ENCODE data around the gene SCG5. TPM values are rescaled to one million over a fixed set of nuclear protein-coding genes. Genes with fewer than 3 reads are reported as not detected.

Gene SCG5
- polyA plus RNA-seq, 1 donor (not counting 4 experiments of a cell fraction or from before 2014, with no cell fraction given): 15.8 TPM

GRCh38 chr15:32671339-32672325 lies 30.1 kb downstream of the SCG5 start:
- no peaks in the 10 kb centered on the region for H3K9me1 ChIP-seq (ENCODE audit: control insufficient read depth, extremely low read depth, insufficient read depth, low read length)
- H3K27me3 ChIP-seq (ENCODE audit: control insufficient read depth, extremely low read depth, insufficient read depth, low read length): no peaks in the 10 kb centered on the region
- H3K27ac ChIP-seq (ENCODE audit: control insufficient read depth, insufficient read depth, low read length): no peak overlapping the region
- no peaks in the 10 kb centered on the region for H4K20me1 ChIP-seq (ENCODE audit: control insufficient read depth, extremely low read depth, insufficient read depth, low read length)
- no peak overlapping the region for H3K9ac ChIP-seq (ENCODE audit: control insufficient read depth, extremely low read depth, insufficient read depth, low read length)
- H3K4me1 ChIP-seq (ENCODE audit: control insufficient read depth, extremely low read depth, insufficient read depth, low read length): peaks cover 10% of the 10 kb centered on the region
- TF ChIP-seq EZH2 (IDR thresholded peaks at IDR 0.05; ENCODE audit: low read length) (no peak), CTCF (optimal IDR thresholded peaks at IDR 0.05 in 1 of 3, IDR thresholded peaks at IDR 0.05 in 1 of 3, conservative IDR thresholded peaks at IDR 0.05 in 1 of 3; ENCODE audit: extremely low read depth in 1 of 3, insufficient read depth in 2 of 3, low read length in 3 of 3) (no peak)
- H3K36me3 ChIP-seq (ENCODE audit: control insufficient read depth in 2 of 2, extremely low read depth in 1 of 2, insufficient read depth in 2 of 2, low read length in 2 of 2): peaks cover 0 to 2% of the 10 kb centered on the region in 2 experiments
- DNase-seq (ENCODE audit: low read depth, low spot score): no peak
- dilution Hi-C loops (cut with MboI; ENCODE audit: extremely low pct_ligation_motif_present, low sequenced_read_pairs): no loop called here
- FAIRE-seq: no peak
- H3K4me3 ChIP-seq (ENCODE audit: control insufficient read depth in 2 of 3, extremely low read depth in 1 of 3, insufficient read depth in 2 of 3, low read depth in 1 of 3, low read length in 3 of 3): no peak overlapping the region
- no peak overlapping the region for H3K4me2 ChIP-seq (ENCODE audit: control insufficient read depth, extremely low read depth, insufficient read depth, low read depth, low read length)
- no peaks in the 10 kb centered on the region for H3K79me2 ChIP-seq (ENCODE audit: control insufficient read depth, insufficient read depth, low read length)
- no peaks in the 10 kb centered on the region for H3K9me3 ChIP-seq (ENCODE audit: control insufficient read depth, low read depth, low read length)
- H2AFZ ChIP-seq (ENCODE audit: control insufficient read depth, low read length): no peak overlapping the region

GRCh38 chr15:32674681-32675080 lies 33.2 kb downstream of the SCG5 start:
- FAIRE-seq: no peak
- no peaks in the 10 kb centered on the region for H3K9me3 ChIP-seq (ENCODE audit: control insufficient read depth, low read depth, low read length)
- H3K9ac ChIP-seq (ENCODE audit: control insufficient read depth, extremely low read depth, insufficient read depth, low read length): no peak overlapping the region
- no peaks in the 10 kb centered on the region for H3K9me1 ChIP-seq (ENCODE audit: control insufficient read depth, extremely low read depth, insufficient read depth, low read length)
- dilution Hi-C loops (cut with MboI; ENCODE audit: extremely low pct_ligation_motif_present, low sequenced_read_pairs): no loop called here
- no peak overlapping the region for H2AFZ ChIP-seq (ENCODE audit: control insufficient read depth, low read length)
- H3K4me2 ChIP-seq (ENCODE audit: control insufficient read depth, extremely low read depth, insufficient read depth, low read depth, low read length): no peak overlapping the region
- no peaks in the 10 kb centered on the region for H3K27me3 ChIP-seq (ENCODE audit: control insufficient read depth, extremely low read depth, insufficient read depth, low read length)
- H3K79me2 ChIP-seq (ENCODE audit: control insufficient read depth, insufficient read depth, low read length): no peaks in the 10 kb centered on the region
- no peak for TF ChIP-seq CTCF (optimal IDR thresholded peaks at IDR 0.05 in 1 of 3, IDR thresholded peaks at IDR 0.05 in 1 of 3, conservative IDR thresholded peaks at IDR 0.05 in 1 of 3; ENCODE audit: extremely low read depth in 1 of 3, insufficient read depth in 2 of 3, low read length in 3 of 3)
- no peaks in the 10 kb centered on the region for H4K20me1 ChIP-seq (ENCODE audit: control insufficient read depth, extremely low read depth, insufficient read depth, low read length)
- H3K4me1 ChIP-seq (ENCODE audit: control insufficient read depth, extremely low read depth, insufficient read depth, low read length): peaks cover 10% of the 10 kb centered on the region
- no peak for DNase-seq (ENCODE audit: low read depth, low spot score)
- no peak overlapping the region for H3K27ac ChIP-seq (ENCODE audit: control insufficient read depth, insufficient read depth, low read length)
- no peak overlapping the region for H3K4me3 ChIP-seq (ENCODE audit: control insufficient read depth in 2 of 3, extremely low read depth in 1 of 3, insufficient read depth in 2 of 3, low read depth in 1 of 3, low read length in 3 of 3)
- no peaks in the 10 kb centered on the region for H3K36me3 ChIP-seq (ENCODE audit: control insufficient read depth in 2 of 2, extremely low read depth in 1 of 2, insufficient read depth in 2 of 2, low read length in 2 of 2)
